T-helper 22 cell (primary cell): ENCODE results near the gene FUT8.

Experiments
- DNase-seq: peaks from one replicate; pipeline ENCODE4 v3.0.0-alpha.2; 2020; ENCODE audit warnings: low read depth

The FUT8 gene

GRCh38 chr14:65558363-65558762 is 145.8 kb downstream of the FUT8 start:
- DNase-seq = no peak

GRCh38 chr14:65560340-65561027 is 148.0 kb downstream of the FUT8 start:
- no peak for DNase-seq

GRCh38 chr14:65564370-65564769 is 151.8 kb downstream of the FUT8 start:
- DNase-seq = no peak

- no peak for DNase-seq
These were observed 153.4 kb downstream of the FUT8 start for GRCh38 chr14:65565948-65566347.

- DNase-seq = no peak
These were observed 154.4 kb downstream of the FUT8 start for GRCh38 chr14:65566820-65567522.

GRCh38 chr14:65574611-65575010 is 162.1 kb downstream of the FUT8 start:
- DNase-seq = no peak

- no peak for DNase-seq
These were observed 162.9 kb downstream of the FUT8 start for GRCh38 chr14:65575389-65575788.

GRCh38 chr14:65580973-65581372 is 168.4 kb downstream of the FUT8 start:
- DNase-seq = no peak

GRCh38 chr14:65581378-65581777 is 168.8 kb downstream of the FUT8 start:
- no peak for DNase-seq

- no peak for DNase-seq
These were observed 169.3 kb downstream of the FUT8 start for GRCh38 chr14:65581799-65582198.

- no peak for DNase-seq
These were observed 172.7 kb downstream of the FUT8 start for GRCh38 chr14:65585216-65585615.

GRCh38 chr14:65588426-65589140 is 176.1 kb downstream of the FUT8 start:
- DNase-seq = no peak

GRCh38 chr14:65594153-65594881 is 181.8 kb downstream of the FUT8 start:
- DNase-seq = no peak

GRCh38 chr14:65594882-65595237 is 182.3 kb downstream of the FUT8 start:
- no peak for DNase-seq

GRCh38 chr14:65599375-65599774 is 186.8 kb downstream of the FUT8 start:
- DNase-seq = no peak

GRCh38 chr14:65600742-65601141 is 188.2 kb downstream of the FUT8 start:
- DNase-seq = no peak

- DNase-seq = no peak
These were observed 192.0 kb downstream of the FUT8 start for GRCh38 chr14:65604535-65604934.

GRCh38 chr14:65604936-65605335 is 192.4 kb downstream of the FUT8 start:
- DNase-seq = no peak

GRCh38 chr14:65606460-65606859 is 193.9 kb downstream of the FUT8 start:
- no peak for DNase-seq

- DNase-seq = no peak
These were observed 200.7 kb downstream of the FUT8 start for GRCh38 chr14:65613131-65613650.

- no peak for DNase-seq
These were observed 206.5 kb downstream of the FUT8 start for GRCh38 chr14:65618996-65619395.

- no peak for DNase-seq
These were observed 207.7 kb downstream of the FUT8 start for GRCh38 chr14:65620195-65620594.
